Measurements from ENCODE around the gene GNA14.
"Not testable (repeated sequence)": the region's sequence is repeated elsewhere in the genome, so short reads cannot be mapped to it uniquely, and the experiment has no call there.

GNA14 gene

GRCh38 chr9:77403239-77403638 is 244.9 kb downstream of the GNA14 start:
- DNase-seq (ENCODE audit: low read depth, low spot score) = no peak

- DNase-seq (ENCODE audit: low read depth, low spot score) = no peak
Observed at GRCh38 chr9:77402286-77402685, 245.8 kb downstream of the GNA14 start.

GRCh38 chr9:77399964-77400363 is 248.2 kb downstream of the GNA14 start:
- DNase-seq (ENCODE audit: low read depth, low spot score) = no peak

- DNase-seq (ENCODE audit: low read depth, low spot score) = not testable (repeated sequence)
Observed at GRCh38 chr9:77398581-77398980, 249.5 kb downstream of the GNA14 start.

GRCh38 chr9:77392328-77392727 is 255.8 kb downstream of the GNA14 start:
- DNase-seq (ENCODE audit: low read depth, low spot score) = no peak

- DNase-seq (ENCODE audit: low read depth, low spot score) = no peak
Observed at GRCh38 chr9:77391834-77392233, 256.3 kb downstream of the GNA14 start.

GRCh38 chr9:77386187-77386586 is 261.9 kb downstream of the GNA14 start:
- no peak for DNase-seq (ENCODE audit: low read depth, low spot score)

- DNase-seq (ENCODE audit: low read depth, low spot score) = no peak
Observed at GRCh38 chr9:77384406-77384805, 263.7 kb downstream of the GNA14 start.

GRCh38 chr9:77375956-77376532 is 272.1 kb downstream of the GNA14 start:
- DNase-seq (ENCODE audit: low read depth, low spot score) = no peak

GRCh38 chr9:77374266-77374665 is 273.9 kb downstream of the GNA14 start:
- DNase-seq (ENCODE audit: low read depth, low spot score) = no peak
